Measurements from ENCODE around the gene PTPRM. TPM values are rescaled to one million over a fixed set of nuclear protein-coding genes. Genes with fewer than 3 reads are reported as not detected.

PTPRM gene
- total and polyA plus RNA-seq, 2 donors (not counting 3 experiments of a cell fraction or from before 2014, with no cell fraction given), result 37.4 to 43.7 TPM

GRCh38 chr18:8208716-8209115 is 641.6 kb downstream of the PTPRM start:
- TF ChIP-seq FOS (IDR thresholded peaks at IDR 0.05; ENCODE audit: borderline replicate concordance, insufficient read depth, low read length) (peak; percentile 22), EZH2 (IDR thresholded peaks at IDR 0.05; ENCODE audit: borderline replicate concordance, low read depth, low read length, severe bottlenecking) (no peak)
- Histone ChIP-seq H3K9me3 (replicated peaks; ENCODE audit: control insufficient read depth, insufficient read depth, low read length) (no peaks in the 10 kb centered on the region), H3K27me3 (ENCODE audit: control insufficient read depth in 2 of 2, insufficient read depth in 2 of 2, low read length in 2 of 2) (no peaks in the 10 kb centered on the region), H3K4me1 (ENCODE audit: control insufficient read depth, extremely low read depth, insufficient read depth, low read length) (no peaks in the 10 kb centered on the region), H4K20me1 (replicated peaks; ENCODE audit: control insufficient read depth, extremely low read depth, insufficient read depth, low read length) (no peaks in the 10 kb centered on the region), H3K79me2 (ENCODE audit: control insufficient read depth, insufficient read depth, low read length) (no peaks in the 10 kb centered on the region), H3K36me3 (ENCODE audit: control insufficient read depth in 2 of 2, extremely low read depth in 1 of 2, insufficient read depth in 2 of 2, low read length in 2 of 2) (no peaks in the 10 kb centered on the region), H3K4me2 (ENCODE audit: insufficient read depth, low read length) (no peak overlapping the region), H3K27ac (ENCODE audit: insufficient read depth, low read depth, low read length) (no peak overlapping the region), H3K9ac (replicated peaks; ENCODE audit: extremely low read depth, insufficient read depth, low read length) (no peak overlapping the region), H2AFZ (ENCODE audit: low read depth, low read length) (no peak overlapping the region), H3K4me3 (replicated peaks in 1 of 3; ENCODE audit: insufficient read depth in 1 of 3, low read depth in 1 of 3, low read length in 3 of 3) (no peak overlapping the region), H3K9me1 (replicated peaks; ENCODE audit: control insufficient read depth, extremely low read depth, insufficient read depth, low read length) (no peaks in the 10 kb centered on the region)
- dilution Hi-C loops (cut with MboI; ENCODE audit: extremely low pct_ligation_motif_present, low sequenced_read_pairs) (no loop called here), intact Hi-C loops (cut with micrococcal nuclease) (no loop called here)
- DNase-seq (ENCODE audit: low read depth, low spot score) (no peak), FAIRE-seq (no peak)
- POLR2A ChIA-PET, result no interaction called here
- BruUV-seq (replicated peaks), result no TSS peak
- CTCF ChIA-PET, result no interaction called here

DNA sequence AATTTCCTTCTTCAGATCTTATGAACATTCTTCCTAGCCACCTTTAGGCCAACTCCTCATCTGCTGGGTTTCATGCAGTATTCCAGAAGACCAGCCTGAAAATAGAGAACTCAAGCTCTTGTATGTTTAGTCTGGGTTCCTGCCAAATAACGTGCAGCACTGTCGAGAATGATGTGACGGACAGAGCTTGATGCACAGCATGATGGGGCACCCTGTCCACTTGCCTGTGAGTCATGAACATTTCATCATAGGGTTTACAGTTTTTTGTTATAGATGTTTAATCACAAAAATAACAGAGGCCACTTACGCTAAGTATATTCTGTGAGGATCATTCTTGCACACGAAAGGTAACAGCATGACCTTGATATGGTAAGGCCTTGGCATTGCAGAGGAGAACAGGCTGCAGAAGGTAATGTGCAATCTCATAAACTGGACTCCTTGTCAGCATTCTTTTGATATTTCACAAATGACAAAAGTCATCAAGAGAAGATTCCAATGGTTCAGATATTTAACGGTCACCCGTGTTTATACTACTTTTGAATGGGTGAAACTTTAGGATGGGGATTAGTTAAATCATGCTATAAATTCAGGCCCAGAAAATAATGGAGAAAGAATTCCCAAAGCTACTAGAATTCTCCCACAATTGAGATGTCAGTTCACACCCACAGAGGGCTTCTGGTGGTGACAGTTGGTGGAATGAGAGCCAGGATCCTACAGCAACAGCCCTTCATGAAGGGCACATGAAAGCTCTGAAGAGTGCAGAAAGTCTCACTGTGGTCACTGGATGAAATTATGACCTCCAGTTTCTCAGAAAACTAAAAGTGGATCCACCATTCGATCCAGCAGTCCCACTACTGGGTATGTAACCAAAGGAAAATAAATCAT is 646.0 kb downstream of the PTPRM start:
- intact Hi-C loops (cut with micrococcal nuclease), result no loop called here
- Histone ChIP-seq H3K4me1 (ENCODE audit: control insufficient read depth, extremely low read depth, insufficient read depth, low read length) (no peaks in the 10 kb centered on the region), H2AFZ (ENCODE audit: low read depth, low read length) (no peak overlapping the region), H3K9me3 (replicated peaks; ENCODE audit: control insufficient read depth, insufficient read depth, low read length) (no peaks in the 10 kb centered on the region), H4K20me1 (replicated peaks; ENCODE audit: control insufficient read depth, extremely low read depth, insufficient read depth, low read length) (no peaks in the 10 kb centered on the region), H3K27ac (ENCODE audit: insufficient read depth, low read depth, low read length) (no peak overlapping the region), H3K36me3 (ENCODE audit: control insufficient read depth in 2 of 2, extremely low read depth in 1 of 2, insufficient read depth in 2 of 2, low read length in 2 of 2) (no peaks in the 10 kb centered on the region), H3K9ac (replicated peaks; ENCODE audit: extremely low read depth, insufficient read depth, low read length) (no peak overlapping the region), H3K4me3 (replicated peaks in 1 of 3; ENCODE audit: insufficient read depth in 1 of 3, low read depth in 1 of 3, low read length in 3 of 3) (no peak overlapping the region), H3K79me2 (ENCODE audit: control insufficient read depth, insufficient read depth, low read length) (no peaks in the 10 kb centered on the region), H3K9me1 (replicated peaks; ENCODE audit: control insufficient read depth, extremely low read depth, insufficient read depth, low read length) (no peaks in the 10 kb centered on the region), H3K27me3 (ENCODE audit: control insufficient read depth in 2 of 2, insufficient read depth in 2 of 2, low read length in 2 of 2) (no peaks in the 10 kb centered on the region), H3K4me2 (ENCODE audit: insufficient read depth, low read length) (no peak overlapping the region)
- FAIRE-seq (no peak), DNase-seq (ENCODE audit: low read depth, low spot score) (no peak)
- CTCF ChIA-PET, result no interaction called here
- POLR2A ChIA-PET, result no interaction called here
- dilution Hi-C loops (cut with MboI; ENCODE audit: extremely low pct_ligation_motif_present, low sequenced_read_pairs), result no loop called here
- no peak for TF ChIP-seq MYC (IDR thresholded peaks at IDR 0.05; ENCODE audit: low read depth, low read length)
- TF ChIP-seq MAX (IDR thresholded peaks at IDR 0.05; ENCODE audit: insufficient read depth, insufficient read length), result no peak
- TF ChIP-seq FOS (IDR thresholded peaks at IDR 0.05; ENCODE audit: borderline replicate concordance, insufficient read depth, low read length), result no peak
- no peak for TF ChIP-seq JUN (IDR thresholded peaks at IDR 0.05; ENCODE audit: borderline replicate concordance, insufficient read depth, insufficient read length, low read depth)
- TF ChIP-seq EZH2 (IDR thresholded peaks at IDR 0.05; ENCODE audit: borderline replicate concordance, low read depth, low read length, severe bottlenecking), result no peak
- TF ChIP-seq POLR2AphosphoS5 (IDR thresholded peaks at IDR 0.05; ENCODE audit: insufficient read depth, low read depth, low read length), result no peak
- TF ChIP-seq GATA2 (IDR thresholded peaks at IDR 0.05; ENCODE audit: insufficient read depth, insufficient read length, low read depth, low read length), result no peak
- TF ChIP-seq, protein P1, sequence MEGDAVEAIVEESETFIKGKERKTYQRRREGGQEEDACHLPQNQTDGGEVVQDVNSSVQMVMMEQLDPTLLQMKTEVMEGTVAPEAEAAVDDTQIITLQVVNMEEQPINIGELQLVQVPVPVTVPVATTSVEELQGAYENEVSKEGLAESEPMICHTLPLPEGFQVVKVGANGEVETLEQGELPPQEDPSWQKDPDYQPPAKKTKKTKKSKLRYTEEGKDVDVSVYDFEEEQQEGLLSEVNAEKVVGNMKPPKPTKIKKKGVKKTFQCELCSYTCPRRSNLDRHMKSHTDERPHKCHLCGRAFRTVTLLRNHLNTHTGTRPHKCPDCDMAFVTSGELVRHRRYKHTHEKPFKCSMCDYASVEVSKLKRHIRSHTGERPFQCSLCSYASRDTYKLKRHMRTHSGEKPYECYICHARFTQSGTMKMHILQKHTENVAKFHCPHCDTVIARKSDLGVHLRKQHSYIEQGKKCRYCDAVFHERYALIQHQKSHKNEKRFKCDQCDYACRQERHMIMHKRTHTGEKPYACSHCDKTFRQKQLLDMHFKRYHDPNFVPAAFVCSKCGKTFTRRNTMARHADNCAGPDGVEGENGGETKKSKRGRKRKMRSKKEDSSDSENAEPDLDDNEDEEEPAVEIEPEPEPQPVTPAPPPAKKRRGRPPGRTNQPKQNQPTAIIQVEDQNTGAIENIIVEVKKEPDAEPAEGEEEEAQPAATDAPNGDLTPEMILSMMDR (IDR thresholded peaks at IDR 0.05; ENCODE audit: extremely low read depth in 1 of 2, insufficient read depth in 1 of 2, low read depth in 1 of 2, low read length in 2 of 2), result no peak
- BruUV-seq (replicated peaks), result no TSS peak

All from endothelial cell of umbilical vein (primary cell).